Right lobe of liver (tissue), 4 donors: ENCODE results near the gene ADGRF5.

ENCODE experiments used
- POLR2A ChIP-seq: fragments of 450-650 bp; IDR thresholded peaks from one replicate; pipeline ENCODE4 v1.6.1; 2017; ENCODE audit warnings: antibody characterized with exemption, mild to moderate bottlenecking
- TF ChIP-seq, protein P1 (sequence below), 4 donors: fragments of 200-600 bp in 3 of 4; fragments of 450-650 bp in 1 of 4; IDR thresholded peaks; one replicate each; pipeline versions ENCODE4 v1.5.1 to v1.8.0; 2016 to 2022; ENCODE audit warnings: antibody characterized with exemption in 4 of 4, mild to moderate bottlenecking in 2 of 4
- donor health status: DM: no; HTN: no; CAD: no.
- donor health status: DM: no; HTN: no; CAD: no.
- donor health status: DM: no; HTN: yes; CAD: no.

DNA sequence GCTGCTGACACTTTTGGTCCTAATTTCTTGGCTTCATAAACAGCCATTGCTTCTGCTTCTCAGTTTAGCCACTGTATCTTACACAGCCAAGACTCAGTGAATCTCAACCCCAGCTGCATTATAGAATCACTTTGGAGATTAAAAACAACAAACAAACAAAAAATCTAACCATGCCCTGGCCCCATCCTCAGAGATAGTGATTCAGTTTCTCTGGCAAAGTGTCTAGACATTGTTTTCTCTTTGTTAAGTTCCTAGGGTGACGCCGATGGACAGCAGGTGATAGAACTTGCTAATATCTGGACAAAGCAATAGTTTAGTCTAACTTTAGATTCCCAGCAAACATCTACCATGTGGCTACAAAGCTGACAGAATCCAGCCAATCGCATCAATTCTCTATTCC, 2.9 kb downstream of the ADGRF5 start:
- TF ChIP-seq, protein P1, sequence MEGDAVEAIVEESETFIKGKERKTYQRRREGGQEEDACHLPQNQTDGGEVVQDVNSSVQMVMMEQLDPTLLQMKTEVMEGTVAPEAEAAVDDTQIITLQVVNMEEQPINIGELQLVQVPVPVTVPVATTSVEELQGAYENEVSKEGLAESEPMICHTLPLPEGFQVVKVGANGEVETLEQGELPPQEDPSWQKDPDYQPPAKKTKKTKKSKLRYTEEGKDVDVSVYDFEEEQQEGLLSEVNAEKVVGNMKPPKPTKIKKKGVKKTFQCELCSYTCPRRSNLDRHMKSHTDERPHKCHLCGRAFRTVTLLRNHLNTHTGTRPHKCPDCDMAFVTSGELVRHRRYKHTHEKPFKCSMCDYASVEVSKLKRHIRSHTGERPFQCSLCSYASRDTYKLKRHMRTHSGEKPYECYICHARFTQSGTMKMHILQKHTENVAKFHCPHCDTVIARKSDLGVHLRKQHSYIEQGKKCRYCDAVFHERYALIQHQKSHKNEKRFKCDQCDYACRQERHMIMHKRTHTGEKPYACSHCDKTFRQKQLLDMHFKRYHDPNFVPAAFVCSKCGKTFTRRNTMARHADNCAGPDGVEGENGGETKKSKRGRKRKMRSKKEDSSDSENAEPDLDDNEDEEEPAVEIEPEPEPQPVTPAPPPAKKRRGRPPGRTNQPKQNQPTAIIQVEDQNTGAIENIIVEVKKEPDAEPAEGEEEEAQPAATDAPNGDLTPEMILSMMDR (IDR thresholded peaks at IDR 0.05): no peak
- TF ChIP-seq POLR2A: no peak
